OCI-LY1 (cell line): ENCODE data around the gene TFPI.

Source experiments
- EZH2 ChIP-seq: fragments of 200-600 bp; sonication (generic), shearing (Covaris generic); IDR thresholded peaks from 2 replicates; pipeline ENCODE4 v1.8.0; 2017; ENCODE audit warnings: borderline replicate concordance, mixed run types, mild to moderate bottlenecking, antibody characterized with exemption, low read length, moderate library complexity, mixed read lengths
- TF ChIP-seq, protein P1 (sequence below): fragments of 200-600 bp; sonication (generic), shearing (Covaris generic); IDR thresholded peaks from 2 replicates; pipeline ENCODE4 v1.5.1; 2017; ENCODE audit warnings: mild to moderate bottlenecking, antibody characterized with exemption, low read length, moderate library complexity, mixed read lengths

DNA sequence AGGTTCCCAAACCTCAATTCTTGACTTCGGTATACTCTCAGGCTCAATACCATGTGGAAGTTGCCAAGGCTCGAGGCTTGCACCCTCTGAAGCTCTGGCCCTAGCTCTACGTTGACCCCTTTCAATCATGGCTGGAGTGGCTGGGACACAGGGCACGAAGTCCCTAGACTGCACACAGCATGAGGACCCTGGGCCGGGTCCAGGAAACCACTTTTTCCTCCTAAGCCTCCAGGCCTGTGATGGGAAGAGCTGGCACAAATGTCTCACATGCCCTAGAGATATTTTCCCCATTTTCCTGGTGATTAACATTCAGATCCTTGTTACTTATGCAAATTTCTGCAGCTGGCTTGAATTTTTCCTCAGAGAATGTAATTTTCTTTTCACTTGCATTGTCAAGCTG is 61.1 kb downstream of the TFPI start:
- TF ChIP-seq, protein P1, sequence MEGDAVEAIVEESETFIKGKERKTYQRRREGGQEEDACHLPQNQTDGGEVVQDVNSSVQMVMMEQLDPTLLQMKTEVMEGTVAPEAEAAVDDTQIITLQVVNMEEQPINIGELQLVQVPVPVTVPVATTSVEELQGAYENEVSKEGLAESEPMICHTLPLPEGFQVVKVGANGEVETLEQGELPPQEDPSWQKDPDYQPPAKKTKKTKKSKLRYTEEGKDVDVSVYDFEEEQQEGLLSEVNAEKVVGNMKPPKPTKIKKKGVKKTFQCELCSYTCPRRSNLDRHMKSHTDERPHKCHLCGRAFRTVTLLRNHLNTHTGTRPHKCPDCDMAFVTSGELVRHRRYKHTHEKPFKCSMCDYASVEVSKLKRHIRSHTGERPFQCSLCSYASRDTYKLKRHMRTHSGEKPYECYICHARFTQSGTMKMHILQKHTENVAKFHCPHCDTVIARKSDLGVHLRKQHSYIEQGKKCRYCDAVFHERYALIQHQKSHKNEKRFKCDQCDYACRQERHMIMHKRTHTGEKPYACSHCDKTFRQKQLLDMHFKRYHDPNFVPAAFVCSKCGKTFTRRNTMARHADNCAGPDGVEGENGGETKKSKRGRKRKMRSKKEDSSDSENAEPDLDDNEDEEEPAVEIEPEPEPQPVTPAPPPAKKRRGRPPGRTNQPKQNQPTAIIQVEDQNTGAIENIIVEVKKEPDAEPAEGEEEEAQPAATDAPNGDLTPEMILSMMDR = no peak
- TF ChIP-seq EZH2 = no peak
